ENCODE measurements around the gene HNMT.
"Not testable (repeated sequence)": the region's sequence is repeated elsewhere in the genome, so short reads cannot be mapped to it uniquely, and the experiment has no call there.

HNMT gene

DNA sequence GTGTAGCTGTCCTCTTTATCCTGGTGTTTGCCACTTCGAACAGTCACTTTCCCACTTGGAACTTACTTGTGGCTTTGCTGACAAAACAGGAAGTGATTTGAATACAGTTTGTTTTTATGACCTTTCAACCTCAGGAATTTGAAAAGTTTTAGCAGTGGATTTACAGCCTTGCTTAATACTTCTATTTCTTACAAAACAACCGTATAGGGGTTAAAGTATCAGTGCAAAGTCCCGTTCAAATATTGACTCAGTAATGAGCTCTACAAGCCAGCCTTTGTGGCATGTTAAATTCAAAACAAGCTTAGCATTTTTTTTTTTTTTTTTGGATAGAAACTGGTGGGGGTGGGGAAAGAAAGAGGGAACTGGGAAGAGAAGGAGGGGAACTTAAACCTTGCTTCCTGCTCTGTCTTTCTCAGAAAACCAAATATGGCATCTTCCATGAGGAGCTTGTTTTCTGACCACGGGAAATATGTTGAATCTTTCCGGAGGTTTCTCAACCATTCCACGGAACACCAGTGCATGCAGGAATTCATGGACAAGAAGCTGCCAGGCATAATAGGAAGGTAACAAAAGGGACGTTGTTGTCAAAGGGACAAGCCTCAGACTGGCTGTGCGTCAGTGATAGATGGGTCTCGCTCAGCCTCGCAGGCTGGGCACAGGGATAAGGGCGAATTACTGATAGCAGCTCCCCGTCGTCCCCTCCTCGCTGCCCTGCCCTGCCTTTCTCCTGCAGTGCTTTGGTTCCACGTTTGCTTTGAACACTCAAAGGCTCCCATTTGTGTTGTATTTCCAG lies at the start of gene HNMT:
TSS of gene HNMT (plus strand) at position 408 of the 793 bp plus-strand sequence. CDS start at position 427, 19 bp downstream.
- Histone ChIP-seq H3K9me3 (ENCODE audit: control insufficient read depth, insufficient read depth, low read length) (no peaks in the 10 kb centered on the region), H3K9ac (ENCODE audit: low read depth, low read length) (peak within 1 kb of the TSS; percentile 9), H3K4me3 (ENCODE audit: low read depth, low read length) (peak within 1 kb of the TSS; percentile 44), H3K4me1 (ENCODE audit: control insufficient read depth, insufficient read depth, low read length) (peaks cover 7% of the 10 kb centered on the region), H3K36me3 (ENCODE audit: control insufficient read depth, insufficient read depth, low read length) (no peaks in the 10 kb centered on the region), H3K27me3 (ENCODE audit: control insufficient read depth, insufficient read depth, low read length) (no peaks in the 10 kb centered on the region)

DNA sequence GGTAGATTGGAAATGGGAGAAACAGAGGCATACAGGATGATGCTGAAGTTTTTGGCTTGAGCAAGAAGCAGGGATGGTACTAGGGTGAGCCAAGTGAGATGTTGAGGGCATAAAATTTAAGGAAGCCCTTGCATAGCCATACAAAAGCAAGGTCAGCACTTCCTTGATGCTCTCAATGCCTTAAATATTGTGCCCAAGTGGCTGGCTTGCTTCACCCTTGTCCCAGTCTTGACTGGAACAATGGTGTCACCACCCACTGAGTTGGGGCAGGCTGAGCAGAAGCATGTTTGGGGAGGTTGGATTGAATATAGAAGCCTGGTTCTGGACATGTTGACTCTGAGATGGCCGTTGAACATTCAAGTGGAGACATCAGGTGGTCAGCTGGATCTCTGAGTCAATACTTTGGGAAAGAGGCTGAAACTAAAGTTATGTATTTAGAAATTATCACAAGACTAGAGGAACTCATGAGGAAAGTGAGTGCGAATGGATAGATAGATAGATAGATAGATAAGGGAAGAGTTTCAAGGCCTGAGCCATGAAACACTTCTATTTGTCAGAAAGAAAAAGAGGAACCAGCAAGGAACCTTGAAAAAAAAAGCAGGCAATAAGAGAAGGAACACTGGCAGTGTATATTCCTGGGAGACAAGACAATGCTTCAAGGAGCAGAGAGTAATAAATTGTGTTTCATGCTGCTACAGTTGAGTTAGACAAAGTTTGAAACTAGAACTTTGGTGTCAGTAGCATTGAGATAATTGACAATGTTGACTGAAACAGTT lies 43.0 kb upstream of the HNMT start:
- no peaks in the 10 kb centered on the region for H3K36me3 ChIP-seq (ENCODE audit: control insufficient read depth, insufficient read depth, low read length)
- no peak overlapping the region for H3K9ac ChIP-seq (ENCODE audit: low read depth, low read length)
- H3K9me3 ChIP-seq (ENCODE audit: control insufficient read depth, insufficient read depth, low read length) = no peaks in the 10 kb centered on the region
- no peaks in the 10 kb centered on the region for H3K4me1 ChIP-seq (ENCODE audit: control insufficient read depth, insufficient read depth, low read length)
- H3K4me3 ChIP-seq (ENCODE audit: low read depth, low read length) = no peak overlapping the region
- no peaks in the 10 kb centered on the region for H3K27me3 ChIP-seq (ENCODE audit: control insufficient read depth, insufficient read depth, low read length)

DNA sequence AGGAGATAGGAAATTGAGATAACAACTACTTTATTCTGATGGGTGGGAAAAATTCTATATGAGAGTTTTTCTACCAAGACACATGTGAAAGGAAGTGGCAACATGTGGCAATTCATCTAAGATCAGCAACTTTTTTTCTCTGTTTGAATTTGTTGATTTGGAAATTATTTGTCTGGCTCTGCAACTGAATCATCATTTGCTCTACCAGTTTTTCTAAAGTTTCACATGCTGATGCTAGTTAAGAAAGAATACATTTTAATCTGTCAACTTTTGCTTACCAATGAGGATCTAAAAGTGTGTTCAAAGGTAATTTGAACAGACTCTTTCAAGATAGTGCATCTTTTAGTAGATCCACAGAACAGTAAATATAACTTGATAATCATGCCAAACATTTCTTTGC lies 42.1 kb upstream of the HNMT start:
- H3K4me1 ChIP-seq (ENCODE audit: control insufficient read depth, insufficient read depth, low read length); H3K4me3 ChIP-seq (ENCODE audit: low read depth, low read length); H3K9ac ChIP-seq (ENCODE audit: low read depth, low read length); H3K27me3 ChIP-seq (ENCODE audit: control insufficient read depth, insufficient read depth, low read length); H3K9me3 ChIP-seq (ENCODE audit: control insufficient read depth, insufficient read depth, low read length); H3K36me3 ChIP-seq (ENCODE audit: control insufficient read depth, insufficient read depth, low read length): not testable (repeated sequence)

DNA sequence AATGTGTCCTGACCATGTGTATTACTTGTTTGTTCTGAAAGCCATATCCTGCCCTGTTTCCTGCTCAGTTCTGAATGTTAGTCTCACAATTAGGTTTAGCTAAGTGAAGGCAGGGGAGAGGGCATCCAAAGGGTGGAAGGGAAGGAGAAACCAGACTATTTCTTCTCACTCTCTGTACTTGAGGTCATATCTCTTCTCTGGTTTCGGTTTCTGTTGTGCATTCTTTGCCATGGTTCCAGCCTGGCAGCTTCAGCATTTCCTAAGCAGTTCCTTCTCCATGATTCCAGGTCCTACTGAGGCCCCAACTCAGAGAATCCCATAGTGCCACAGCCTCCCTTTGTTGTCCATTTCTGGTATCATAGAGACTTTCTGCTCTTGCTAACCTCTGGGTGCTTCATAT lies 40.3 kb upstream of the HNMT start:
- Histone ChIP-seq H3K4me3 (ENCODE audit: low read depth, low read length) (no peak overlapping the region), H3K27me3 (ENCODE audit: control insufficient read depth, insufficient read depth, low read length) (no peaks in the 10 kb centered on the region), H3K36me3 (ENCODE audit: control insufficient read depth, insufficient read depth, low read length) (no peaks in the 10 kb centered on the region), H3K4me1 (ENCODE audit: control insufficient read depth, insufficient read depth, low read length) (no peaks in the 10 kb centered on the region), H3K9me3 (ENCODE audit: control insufficient read depth, insufficient read depth, low read length) (no peaks in the 10 kb centered on the region), H3K9ac (ENCODE audit: low read depth, low read length) (no peak overlapping the region)

DNA sequence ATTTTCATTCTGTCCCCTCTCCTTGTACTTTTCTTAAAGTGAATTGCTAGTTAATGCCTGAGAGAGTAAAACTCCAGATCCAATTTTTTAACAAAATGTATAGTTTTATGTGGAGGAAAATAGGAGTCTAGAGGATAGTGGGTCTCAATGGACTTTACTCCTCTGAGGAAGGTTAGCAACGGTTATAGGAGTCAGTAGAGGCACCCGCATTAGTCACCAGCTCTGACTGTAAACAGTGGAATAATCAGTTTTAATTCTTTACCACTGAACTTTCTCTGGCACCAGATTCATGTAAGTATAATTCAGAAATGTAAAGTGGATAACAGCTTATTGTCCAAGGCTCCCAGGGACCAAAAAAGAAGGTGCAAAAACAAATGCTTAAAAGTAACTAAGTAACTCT lies 38.7 kb upstream of the HNMT start:
- Histone ChIP-seq H3K36me3 (ENCODE audit: control insufficient read depth, insufficient read depth, low read length) (no peaks in the 10 kb centered on the region), H3K27me3 (ENCODE audit: control insufficient read depth, insufficient read depth, low read length) (no peaks in the 10 kb centered on the region), H3K9ac (ENCODE audit: low read depth, low read length) (no peak overlapping the region), H3K4me3 (ENCODE audit: low read depth, low read length) (no peak overlapping the region), H3K4me1 (ENCODE audit: control insufficient read depth, insufficient read depth, low read length) (no peaks in the 10 kb centered on the region), H3K9me3 (ENCODE audit: control insufficient read depth, insufficient read depth, low read length) (no peaks in the 10 kb centered on the region)

DNA sequence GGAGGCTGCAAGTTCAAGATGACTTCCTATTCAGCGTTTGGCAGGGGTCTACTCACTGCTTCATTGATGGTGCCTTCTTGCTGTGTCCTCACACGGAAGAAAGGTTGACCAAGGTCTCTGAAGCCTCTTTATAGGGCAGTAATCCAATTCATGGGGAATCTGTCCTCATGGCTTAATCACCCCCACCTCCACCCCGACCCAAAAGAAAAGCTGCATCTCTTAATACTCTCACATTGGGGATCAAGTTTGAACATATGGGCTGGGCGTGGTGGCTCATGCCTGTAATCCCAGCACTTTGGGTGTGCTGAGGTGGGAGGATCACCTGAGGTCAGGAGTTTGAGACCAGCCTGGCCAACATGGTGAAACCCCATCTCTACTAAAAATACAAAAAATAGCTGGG lies 36.4 kb upstream of the HNMT start:
- no peaks in the 10 kb centered on the region for H3K36me3 ChIP-seq (ENCODE audit: control insufficient read depth, insufficient read depth, low read length)
- H3K4me1 ChIP-seq (ENCODE audit: control insufficient read depth, insufficient read depth, low read length) = no peaks in the 10 kb centered on the region
- H3K9me3 ChIP-seq (ENCODE audit: control insufficient read depth, insufficient read depth, low read length) = no peaks in the 10 kb centered on the region
- no peak overlapping the region for H3K9ac ChIP-seq (ENCODE audit: low read depth, low read length)
- no peaks in the 10 kb centered on the region for H3K27me3 ChIP-seq (ENCODE audit: control insufficient read depth, insufficient read depth, low read length)
- H3K4me3 ChIP-seq (ENCODE audit: low read depth, low read length) = no peak overlapping the region

DNA sequence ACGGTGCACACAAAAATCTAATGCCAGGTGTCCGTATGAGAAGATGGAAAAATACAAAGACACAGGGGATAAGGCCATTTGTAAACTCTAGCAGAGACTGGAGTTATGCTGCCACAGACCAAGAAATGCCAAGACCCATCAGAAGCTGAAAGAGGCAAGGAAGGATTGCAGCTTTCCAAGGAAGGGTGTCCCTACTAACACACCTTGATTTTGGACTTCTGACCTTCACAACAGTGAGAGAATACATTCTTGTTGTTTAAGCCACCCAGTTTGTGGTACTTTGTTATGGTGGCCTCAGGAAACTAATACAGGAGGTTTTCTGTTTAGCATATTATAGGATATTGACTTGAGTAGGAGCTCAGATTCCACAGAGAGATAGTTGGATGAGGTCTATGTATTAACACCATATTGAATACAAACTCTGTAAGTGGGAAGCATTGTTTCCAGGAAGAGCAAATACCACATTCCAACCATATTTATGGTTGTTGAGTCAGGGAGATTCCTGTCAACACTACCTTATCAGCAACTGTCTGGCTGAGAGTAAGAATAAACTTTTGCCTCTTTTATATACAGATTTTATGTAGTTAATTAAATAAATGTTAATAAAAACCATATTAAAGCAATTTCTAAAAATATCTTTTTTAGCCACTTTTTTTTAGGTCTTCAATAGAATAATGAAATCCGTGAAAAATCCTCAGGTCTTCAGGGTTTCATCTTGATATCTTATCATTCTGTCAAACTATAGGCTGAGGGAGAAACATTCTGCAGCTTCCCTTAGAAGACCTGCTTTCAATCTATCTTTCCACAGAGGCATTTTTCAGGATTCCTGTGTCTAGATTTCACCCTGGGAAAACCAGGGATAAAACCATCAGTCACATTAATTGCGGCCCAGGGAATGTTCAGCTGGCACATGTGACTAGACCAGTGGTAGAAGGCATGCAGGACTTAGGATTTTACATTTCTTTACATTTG lies 35.4 kb upstream of the HNMT start:
- Histone ChIP-seq H3K9ac (ENCODE audit: low read depth, low read length) (no peak overlapping the region), H3K36me3 (ENCODE audit: control insufficient read depth, insufficient read depth, low read length) (no peaks in the 10 kb centered on the region), H3K4me1 (ENCODE audit: control insufficient read depth, insufficient read depth, low read length) (no peaks in the 10 kb centered on the region)

GRCh38 chr2:137929519-137929916 lies 34.8 kb upstream of the HNMT start:
- Histone ChIP-seq H3K36me3 (ENCODE audit: control insufficient read depth, insufficient read depth, low read length) (no peaks in the 10 kb centered on the region), H3K4me3 (ENCODE audit: low read depth, low read length) (no peak overlapping the region), H3K9ac (ENCODE audit: low read depth, low read length) (no peak overlapping the region), H3K27me3 (ENCODE audit: control insufficient read depth, insufficient read depth, low read length) (no peaks in the 10 kb centered on the region), H3K4me1 (ENCODE audit: control insufficient read depth, insufficient read depth, low read length) (no peaks in the 10 kb centered on the region), H3K9me3 (ENCODE audit: control insufficient read depth, insufficient read depth, low read length) (no peaks in the 10 kb centered on the region)

More for the DNA sequence above, 35.4 kb upstream of the HNMT start:
- no peak overlapping the region for H3K4me3 ChIP-seq (ENCODE audit: low read depth, low read length)
- no peaks in the 10 kb centered on the region for H3K27me3 ChIP-seq (ENCODE audit: control insufficient read depth, insufficient read depth, low read length)
- H3K9me3 ChIP-seq (ENCODE audit: control insufficient read depth, insufficient read depth, low read length) = no peaks in the 10 kb centered on the region

DNA sequence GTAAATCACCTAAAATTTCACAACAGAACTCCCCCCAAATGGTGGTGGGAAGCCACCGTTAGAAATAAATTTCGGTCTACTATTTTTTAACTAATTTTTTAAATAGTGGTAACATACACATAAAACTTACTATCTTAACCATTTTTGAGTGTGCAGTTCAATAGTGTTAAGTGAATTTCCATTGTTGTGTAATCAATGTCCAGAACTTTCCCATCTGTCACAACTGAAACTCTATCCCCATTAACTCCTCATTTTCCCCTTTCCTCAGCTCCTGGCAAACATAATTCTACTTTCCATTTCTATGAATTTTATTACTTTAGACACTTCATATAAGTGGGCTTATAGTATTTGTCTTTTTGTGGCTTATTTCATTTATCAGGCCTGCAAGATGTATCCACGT lies 34.1 kb upstream of the HNMT start:
- H3K9ac ChIP-seq (ENCODE audit: low read depth, low read length) = no peak overlapping the region
- H3K36me3 ChIP-seq (ENCODE audit: control insufficient read depth, insufficient read depth, low read length) = no peaks in the 10 kb centered on the region
- H3K9me3 ChIP-seq (ENCODE audit: control insufficient read depth, insufficient read depth, low read length) = no peaks in the 10 kb centered on the region
- H3K4me3 ChIP-seq (ENCODE audit: low read depth, low read length) = no peak overlapping the region
- no peaks in the 10 kb centered on the region for H3K4me1 ChIP-seq (ENCODE audit: control insufficient read depth, insufficient read depth, low read length)
- H3K27me3 ChIP-seq (ENCODE audit: control insufficient read depth, insufficient read depth, low read length) = no peaks in the 10 kb centered on the region

DNA sequence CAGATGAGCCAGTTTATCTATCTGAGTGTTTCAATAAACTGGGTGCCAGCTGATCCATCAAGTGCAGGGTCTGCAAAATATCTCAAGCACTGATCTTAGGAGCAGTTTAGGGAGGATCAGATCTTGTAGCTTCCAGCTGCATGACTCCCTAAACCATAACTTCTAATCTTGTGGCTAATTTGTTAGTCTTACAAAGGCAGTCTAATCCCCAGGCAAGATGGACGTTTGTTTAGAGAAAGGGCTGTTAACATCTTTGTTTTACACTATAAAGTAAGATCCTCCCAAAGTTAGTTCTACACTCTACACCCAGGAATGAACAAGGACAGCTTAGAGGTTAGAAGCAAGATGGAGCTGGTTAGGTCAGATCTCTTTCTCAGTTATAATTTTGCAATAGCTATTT lies 28.7 kb upstream of the HNMT start:
- Histone ChIP-seq H3K4me3 (ENCODE audit: low read depth, low read length) (no peak overlapping the region), H3K36me3 (ENCODE audit: control insufficient read depth, insufficient read depth, low read length) (no peaks in the 10 kb centered on the region), H3K4me1 (ENCODE audit: control insufficient read depth, insufficient read depth, low read length) (no peaks in the 10 kb centered on the region), H3K9me3 (ENCODE audit: control insufficient read depth, insufficient read depth, low read length) (no peaks in the 10 kb centered on the region), H3K9ac (ENCODE audit: low read depth, low read length) (no peak overlapping the region), H3K27me3 (ENCODE audit: control insufficient read depth, insufficient read depth, low read length) (no peaks in the 10 kb centered on the region)

DNA sequence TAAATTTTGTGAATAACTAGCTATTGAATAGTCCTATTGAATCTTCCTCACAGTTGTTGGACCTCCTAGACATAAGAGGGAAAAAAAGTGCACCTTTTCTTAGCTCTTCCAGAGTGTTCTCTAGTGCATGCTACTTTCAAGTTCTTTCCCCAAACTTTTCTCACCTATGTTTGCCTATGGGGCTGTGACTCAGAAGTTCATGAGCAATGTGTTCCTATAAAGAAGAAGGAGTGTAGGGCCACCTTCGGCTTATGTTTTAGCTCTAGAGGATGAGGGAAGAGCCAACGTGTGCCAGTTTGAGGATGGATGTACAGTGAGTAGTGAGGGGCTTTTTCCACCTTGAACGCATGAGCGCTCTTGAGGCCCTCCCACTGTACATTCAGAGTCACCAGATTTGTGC lies 27.0 kb upstream of the HNMT start:
- no peaks in the 10 kb centered on the region for H3K4me1 ChIP-seq (ENCODE audit: control insufficient read depth, insufficient read depth, low read length)
- H3K36me3 ChIP-seq (ENCODE audit: control insufficient read depth, insufficient read depth, low read length) = no peaks in the 10 kb centered on the region
- no peak overlapping the region for H3K9ac ChIP-seq (ENCODE audit: low read depth, low read length)
- H3K27me3 ChIP-seq (ENCODE audit: control insufficient read depth, insufficient read depth, low read length) = no peaks in the 10 kb centered on the region
- H3K9me3 ChIP-seq (ENCODE audit: control insufficient read depth, insufficient read depth, low read length) = no peaks in the 10 kb centered on the region
- no peak overlapping the region for H3K4me3 ChIP-seq (ENCODE audit: low read depth, low read length)
